SK-N-MC (cell line): ENCODE data around the gene ANTXRL.
"Not testable (repeated sequence)": the region's sequence is repeated elsewhere in the genome, so short reads cannot be mapped to it uniquely, and the experiment has no call there.

Source experiments
- DNase-seq: peaks from one replicate; pipeline ENCODE4 v3.0.0-alpha.2; 2011; ENCODE audit warnings: low read depth, low spot score
- H3K27ac ChIP-seq: fragments of 200-600 bp; sonication (generic); 2 replicates; pipeline ENCODE4 v1.5.1; 2016; ENCODE audit warnings: mixed run types
- H3K36me3 ChIP-seq: fragments of 200-600 bp; sonication (generic); 2 replicates; pipeline ENCODE4 v1.6.1; 2017; ENCODE audit warnings: antibody characterized with exemption, low read length, mixed read lengths; ENCODE audit not compliant: insufficient read depth
- H3K4me3 ChIP-seq: fragments of 200-600 bp; sonication (generic); 2 replicates; pipeline ENCODE4 v1.5.1; 2016
- H3K9ac ChIP-seq: fragments of 200-600 bp; sonication (generic); 2 replicates; pipeline ENCODE4 v1.8.0; 2017; ENCODE audit warnings: mixed run types, mixed read lengths; ENCODE audit not compliant: insufficient read length
- H3K9me3 ChIP-seq: fragments of 200-600 bp; sonication (generic); 2 replicates; pipeline ENCODE4 v1.6.1; 2017; ENCODE audit warnings: low read depth, mild to moderate bottlenecking, antibody characterized with exemption, low read length, moderate library complexity, mixed read lengths
- EZH2 ChIP-seq: fragments of 200-600 bp; sonication (generic); IDR thresholded peaks from one replicate; pipeline ENCODE4 v1.6.1; 2017; ENCODE audit warnings: antibody characterized with exemption
- FOXP2 ChIP-seq: optimal IDR thresholded peaks from 2 replicates; pipeline ENCODE3; 2011; ENCODE audit warnings: mild to moderate bottlenecking, moderate library complexity; ENCODE audit not compliant: insufficient read depth; ENCODE audit errors: extremely low read length, control extremely low read depth
- POLR2AphosphoS5 ChIP-seq: IDR thresholded peaks from 2 replicates; pipeline ENCODE4 v1.6.1; 2012; ENCODE audit warnings: mild to moderate bottlenecking, low read depth, low read length, borderline replicate concordance

Gene ANTXRL

GRCh38 chr10:46253076-46254006 is 33.5 kb upstream of the ANTXRL start:
- no peak overlapping the region for H3K27ac ChIP-seq
- no peaks in the 10 kb centered on the region for H3K36me3 ChIP-seq
- no peak for DNase-seq
- no peak for TF ChIP-seq EZH2
- TF ChIP-seq FOXP2, result no peak
- TF ChIP-seq POLR2AphosphoS5, result no peak
- no peak overlapping the region for H3K9ac ChIP-seq
- no peak overlapping the region for H3K4me3 ChIP-seq
- no peaks in the 10 kb centered on the region for H3K9me3 ChIP-seq

GRCh38 chr10:46254007-46254383 is 32.8 kb upstream of the ANTXRL start:
- Histone ChIP-seq H3K36me3 (no peaks in the 10 kb centered on the region), H3K27ac (no peak overlapping the region), H3K9ac (no peak overlapping the region), H3K4me3 (no peak overlapping the region), H3K9me3 (no peaks in the 10 kb centered on the region)
- DNase-seq, result no peak
- TF ChIP-seq FOXP2 (no peak), EZH2 (no peak), POLR2AphosphoS5 (no peak)

GRCh38 chr10:46254467-46254866 is 32.3 kb upstream of the ANTXRL start:
- DNase-seq, result no peak
- no peak overlapping the region for H3K9ac ChIP-seq
- TF ChIP-seq EZH2 (no peak), FOXP2 (no peak), POLR2AphosphoS5 (no peak)
- H3K4me3 ChIP-seq, result no peak overlapping the region
- no peaks in the 10 kb centered on the region for H3K36me3 ChIP-seq
- H3K27ac ChIP-seq, result no peak overlapping the region
- H3K9me3 ChIP-seq, result no peaks in the 10 kb centered on the region

GRCh38 chr10:46255210-46255609 is 31.6 kb upstream of the ANTXRL start:
- not testable (repeated sequence) for H3K9me3 ChIP-seq, H3K36me3 ChIP-seq, DNase-seq, H3K9ac ChIP-seq, H3K4me3 ChIP-seq, H3K27ac ChIP-seq

GRCh38 chr10:46255801-46256747 is 30.7 kb upstream of the ANTXRL start:
- H3K9me3 ChIP-seq, result no peaks in the 10 kb centered on the region
- TF ChIP-seq FOXP2, result no peak
- TF ChIP-seq POLR2AphosphoS5, result no peak
- TF ChIP-seq EZH2, result no peak
- H3K36me3 ChIP-seq, result no peaks in the 10 kb centered on the region
- H3K27ac ChIP-seq, result no peak overlapping the region
- H3K9ac ChIP-seq, result no peak overlapping the region
- no peak for DNase-seq
- H3K4me3 ChIP-seq, result no peak overlapping the region

GRCh38 chr10:46257099-46257498 is 29.7 kb upstream of the ANTXRL start:
- H3K36me3 ChIP-seq, result no peaks in the 10 kb centered on the region
- DNase-seq, result no peak
- TF ChIP-seq EZH2 (no peak), POLR2AphosphoS5 (no peak), FOXP2 (no peak)
- H3K9ac ChIP-seq, result no peak overlapping the region
- no peak overlapping the region for H3K27ac ChIP-seq
- no peak overlapping the region for H3K4me3 ChIP-seq
- no peaks in the 10 kb centered on the region for H3K9me3 ChIP-seq

- H3K36me3 ChIP-seq, DNase-seq, H3K4me3 ChIP-seq, H3K9me3 ChIP-seq, H3K9ac ChIP-seq, H3K27ac ChIP-seq: not testable (repeated sequence)
Measured at GRCh38 chr10:46262906-46263560, 23.8 kb upstream of the ANTXRL start.

- H3K36me3 ChIP-seq, result no peaks in the 10 kb centered on the region
- no peak for DNase-seq
- H3K27ac ChIP-seq, result no peak overlapping the region
- H3K4me3 ChIP-seq, result no peak overlapping the region
- H3K9ac ChIP-seq, result no peak overlapping the region
- no peak for TF ChIP-seq POLR2AphosphoS5
- TF ChIP-seq EZH2, result no peak
- TF ChIP-seq FOXP2, result no peak
- no peaks in the 10 kb centered on the region for H3K9me3 ChIP-seq
Measured at GRCh38 chr10:46263831-46264268, 22.9 kb upstream of the ANTXRL start.
